ENCODE results near the gene ATP11B.
"Not testable (repeated sequence)": the region's sequence is repeated elsewhere in the genome, so short reads cannot be mapped to it uniquely, and the experiment has no call there.

ATP11B gene

GRCh38 chr3:182795389-182795782 is 2.1 kb downstream of the ATP11B start:
- in situ Hi-C loops (cut with HindIII; ENCODE audit: low pct_ligation_motif_present, low sequenced_read_pairs), result no loop called here
- H3K4me3 ChIP-seq (ENCODE audit: low read depth, low read length), result peak overlapping the region; percentile 88
- H3K27ac ChIP-seq, result peak overlapping the region; percentile 24
- no peak for DNase-seq
- no peaks in the 10 kb centered on the region for H3K36me3 ChIP-seq (replicated peaks)
- no peak for TF ChIP-seq CTCF (IDR thresholded peaks at IDR 0.05; ENCODE audit: low read depth, low read length, missing control alignments)
- H3K27me3 ChIP-seq (replicated peaks), result no peaks in the 10 kb centered on the region

- in situ Hi-C loops (cut with HindIII; ENCODE audit: low pct_ligation_motif_present, low sequenced_read_pairs), result no loop called here
- Histone ChIP-seq H3K27me3 (replicated peaks) (no peaks in the 10 kb centered on the region), H3K4me3 (ENCODE audit: low read depth, low read length) (no peak overlapping the region), H3K36me3 (replicated peaks) (no peaks in the 10 kb centered on the region), H3K27ac (no peak overlapping the region)
- TF ChIP-seq CTCF (IDR thresholded peaks at IDR 0.05; ENCODE audit: low read depth, low read length, missing control alignments), result no peak
- no peak for DNase-seq
Observed at GRCh38 chr3:182796310-182796709, 3.0 kb downstream of the ATP11B start.

GRCh38 chr3:182797876-182798275 is 4.6 kb downstream of the ATP11B start:
- no peak for DNase-seq
- Histone ChIP-seq H3K27ac (no peak overlapping the region), H3K36me3 (replicated peaks) (no peaks in the 10 kb centered on the region), H3K27me3 (replicated peaks) (no peaks in the 10 kb centered on the region), H3K4me3 (ENCODE audit: low read depth, low read length) (no peak overlapping the region)
- in situ Hi-C loops (cut with HindIII; ENCODE audit: low pct_ligation_motif_present, low sequenced_read_pairs), result no loop called here
- TF ChIP-seq CTCF (IDR thresholded peaks at IDR 0.05; ENCODE audit: low read depth, low read length, missing control alignments), result no peak

- not testable (repeated sequence) for H3K27me3 ChIP-seq (replicated peaks); H3K27ac ChIP-seq; DNase-seq
Observed at GRCh38 chr3:182799143-182799542, 5.8 kb downstream of the ATP11B start.

GRCh38 chr3:182800508-182800907 is 7.2 kb downstream of the ATP11B start:
- Histone ChIP-seq H3K36me3 (replicated peaks) (no peaks in the 10 kb centered on the region), H3K27me3 (replicated peaks) (no peaks in the 10 kb centered on the region), H3K27ac (no peak overlapping the region), H3K4me3 (ENCODE audit: low read depth, low read length) (no peak overlapping the region)
- no peak for DNase-seq
- in situ Hi-C loops (cut with HindIII; ENCODE audit: low pct_ligation_motif_present, low sequenced_read_pairs), result no loop called here
- TF ChIP-seq CTCF (IDR thresholded peaks at IDR 0.05; ENCODE audit: low read depth, low read length, missing control alignments), result no peak

More at GRCh38 chr3:182799143-182799542, 5.8 kb downstream of the ATP11B start:
- H3K36me3 ChIP-seq (replicated peaks); in situ Hi-C loops (cut with HindIII; ENCODE audit: low pct_ligation_motif_present, low sequenced_read_pairs); H3K4me3 ChIP-seq (ENCODE audit: low read depth, low read length): not testable (repeated sequence)

GRCh38 chr3:182802413-182803390 is 9.4 kb downstream of the ATP11B start:
- DNase-seq, result no peak
- in situ Hi-C loops (cut with HindIII; ENCODE audit: low pct_ligation_motif_present, low sequenced_read_pairs), result no loop called here

More at GRCh38 chr3:182802413-182803390, 9.4 kb downstream of the ATP11B start:
- no peak for TF ChIP-seq CTCF (IDR thresholded peaks at IDR 0.05; ENCODE audit: low read depth, low read length, missing control alignments)
- H3K36me3 ChIP-seq (replicated peaks), result no peaks in the 10 kb centered on the region
- no peaks in the 10 kb centered on the region for H3K27me3 ChIP-seq (replicated peaks)
- H3K27ac ChIP-seq, result no peak overlapping the region
- no peak overlapping the region for H3K4me3 ChIP-seq (ENCODE audit: low read depth, low read length)
